RWPE1 (cell line): ENCODE measurements around the gene UFD1.

Experiments used
- CTCF ChIA-PET: fragments of 350-600 bp; sonication (Branson Sonifier 250); formaldehyde crosslinking; extraction: SDS; loops from one replicate; lab custom pipeline; 2021; lab: Yijun Ruan, JAX
- POLR2A ChIA-PET: fragments of 400-600 bp; formaldehyde crosslinking; extraction: SDS; loops from one replicate; lab custom pipeline; 2020; ENCODE audit warnings: antibody characterized with exemption; ENCODE audit not compliant: low non-redundant PET; lab: Yijun Ruan, JAX
- DNase-seq: peaks from one replicate; pipeline ENCODE4 v3.0.0; 2012; ENCODE audit warnings: low spot score
- H3K27ac ChIP-seq: fragments of 450-650 bp; 2 replicates; pipeline ENCODE4 v1.5.1; 2017
- CTCF ChIP-seq: fragments of 450-650 bp; conservative IDR thresholded peaks from 2 replicates; pipeline ENCODE4 v1.5.1; 2017; ENCODE audit warnings: low read depth, mild to moderate bottlenecking

The UFD1 gene

GRCh38 chr22:19434401-19434800, 44.6 kb downstream of the UFD1 start:
- no peak for DNase-seq

GRCh38 chr22:19432133-19432851, 46.7 kb downstream of the UFD1 start, which contains the start of gene MRPL40:
Gene MRPL40, plus strand, starts transcription at chr22:19432545. Its CDS starts 10 bp downstream, at chr22:19432555.
- no peak for TF ChIP-seq CTCF
- H3K27ac ChIP-seq: peak within 1 kb of the TSS; percentile 96
- ChIA-PET POLR2A (interaction anchor here (1.0 kb wide), 1 partner anchor 253 kb away, joined by 3 read pairs; no protein-coding TSS in a partner anchor), CTCF (no interaction called here)
- DNase-seq: peak; percentile 83

More at GRCh38 chr22:19434401-19434800, 44.6 kb downstream of the UFD1 start:
- no peak for TF ChIP-seq CTCF
- ChIA-PET POLR2A (no interaction called here), CTCF (no interaction called here)
- H3K27ac ChIP-seq: no peak overlapping the region

- peak within 1 kb of the TSS; percentile 96 for H3K27ac ChIP-seq
- TF ChIP-seq CTCF: no peak
- DNase-seq: peak; percentile 54
- ChIA-PET CTCF (no interaction called here), POLR2A (interaction anchor here (1.0 kb wide), 1 partner anchor 252 kb away, joined by 3 read pairs; no protein-coding TSS in a partner anchor)
Observed at GRCh38 chr22:19431649-19432132, 47.3 kb downstream of the UFD1 start, which contains the start of gene HIRA. Gene HIRA, minus strand, starts transcription at chr22:19431733. Its CDS starts 257 bp downstream, at chr22:19431476.

GRCh38 chr22:19430890-19431541, 48.0 kb downstream of the UFD1 start:
- no peak for TF ChIP-seq CTCF
- no peak for DNase-seq
- peak overlapping the region; percentile 96 for H3K27ac ChIP-seq
- ChIA-PET CTCF (interaction anchor here (0.7 kb wide), 1 partner anchor 49 kb away, joined by 4 read pairs; the partner anchor contains the start of gene CDC45), POLR2A (interaction anchor here (1.0 kb wide), 1 partner anchor 252 kb away, joined by 3 read pairs; no protein-coding TSS in a partner anchor)

GRCh38 chr22:19429950-19430889, 48.8 kb downstream of the UFD1 start:
- peak overlapping the region; percentile 96 for H3K27ac ChIP-seq
- no peak for TF ChIP-seq CTCF
- ChIA-PET POLR2A (no interaction called here), CTCF (interaction anchor here (0.7 kb wide), 1 partner anchor 49 kb away, joined by 4 read pairs; the partner anchor contains the start of gene CDC45)
- peak; percentile 10 for DNase-seq
